Omental fat pad (tissue), 4 donors: ENCODE results near the gene CDK8. TPM values are rescaled to one million over a fixed set of nuclear protein-coding genes. Genes with fewer than 3 reads are reported as not detected.

Source experiments
- ATAC-seq: fragments of 150-250 bp; one replicate; pipeline ENCODE4 v1.9.1; 2016; ENCODE audit warnings: mild to moderate bottlenecking, moderate library complexity; ENCODE audit not compliant: low FRiP score
- DNase-seq: peaks from one replicate; pipeline ENCODE4 v3.0.0-alpha.2; 2019; ENCODE audit warnings: low spot score
- CTCF ChIP-seq, 3 donors: fragments of 450-650 bp; IDR thresholded peaks; one replicate each; pipeline ENCODE4 v1.5.1; 2016 to 2017; ENCODE audit warnings: antibody characterized with exemption in 3 of 3, mild to moderate bottlenecking in 3 of 3, moderate library complexity in 2 of 3
- total RNA-seq, 4 donors: library from RNA; depleted of rRNA; stranded (reverse); fragments of >200 nt; gene quantifications; one replicate each; pipeline ENCODE4 v1.1.0, GENCODE V29; 2016

Gene CDK8
- total RNA-seq, 4 donors from 2014 or later, result 11.7 to 16.6 (median 13.0) TPM

GRCh38 chr13:26386026-26386425, 132.1 kb downstream of the CDK8 start:
- ATAC-seq (no peak), DNase-seq (no peak)
- no peak for TF ChIP-seq CTCF (IDR thresholded peaks at IDR 0.05)

- ATAC-seq, result no peak
- TF ChIP-seq CTCF (IDR thresholded peaks at IDR 0.05), result no peak
Measured at GRCh38 chr13:26390203-26390602, 136.3 kb downstream of the CDK8 start.

GRCh38 chr13:26400545-26400944, 146.6 kb downstream of the CDK8 start:
- TF ChIP-seq CTCF (IDR thresholded peaks at IDR 0.05), result no peak
- no peak for DNase-seq
- no peak for ATAC-seq

More at GRCh38 chr13:26390203-26390602, 136.3 kb downstream of the CDK8 start:
- no peak for DNase-seq

- ATAC-seq (no peak), DNase-seq (no peak)
- TF ChIP-seq CTCF (IDR thresholded peaks at IDR 0.05), result no peak
Measured at GRCh38 chr13:26401069-26401468, 147.1 kb downstream of the CDK8 start.

- ATAC-seq, result no peak
- DNase-seq, result no peak
- TF ChIP-seq CTCF (IDR thresholded peaks at IDR 0.05), result no peak
Measured at GRCh38 chr13:26401578-26402021, 147.7 kb downstream of the CDK8 start.

GRCh38 chr13:26406791-26407190, 152.9 kb downstream of the CDK8 start:
- DNase-seq (no peak), ATAC-seq (no peak)
- TF ChIP-seq CTCF (IDR thresholded peaks at IDR 0.05), result no peak

GRCh38 chr13:26411206-26411605, 157.3 kb downstream of the CDK8 start:
- ATAC-seq, result no peak
- no peak for TF ChIP-seq CTCF (IDR thresholded peaks at IDR 0.05)
- DNase-seq, result no peak
